ENCODE results near the gene NSF. TPM values are rescaled to one million over a fixed set of nuclear protein-coding genes. Genes with fewer than 3 reads are reported as not detected.

NSF gene
- total and polyA plus RNA-seq, 10 of the 15 experiments (the other 5 are each of a cell fraction or from before 2014, with no cell fraction given) = 6.8 to 25.6 (median 16.8) TPM

DNA sequence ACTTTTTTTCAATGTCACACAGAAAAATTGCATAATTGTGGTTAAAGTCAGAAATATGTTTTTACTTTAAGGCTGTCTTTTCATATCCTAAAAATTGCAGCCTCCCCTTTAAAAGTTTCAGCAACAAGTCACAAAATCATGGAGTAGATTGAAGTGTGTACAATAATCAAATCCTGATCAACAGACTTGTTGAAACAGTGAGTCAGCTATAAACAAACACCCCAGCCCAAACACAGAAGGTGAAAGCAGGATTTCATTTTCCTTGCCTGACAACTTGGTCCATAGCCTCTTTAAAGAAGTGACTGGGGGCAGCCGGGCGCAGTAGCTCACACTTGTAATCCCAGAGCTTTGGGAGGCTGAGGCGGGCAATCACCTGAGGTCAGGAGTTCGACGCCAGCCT is 168.1 kb downstream of the NSF start:
- Histone ChIP-seq H3K36me3 (ENCODE audit: control insufficient read depth in 2 of 2, insufficient read depth in 2 of 2, low read length in 1 of 2) (peaks cover 1 to 15% of the 10 kb centered on the region in 2 experiments; a peak in 2 of 4 replicates), H3K4me3 (no peak overlapping the region), H3K9ac (ENCODE audit: control insufficient read depth, insufficient read depth, low read length) (no peak overlapping the region), H3K27ac (ENCODE audit: control insufficient read depth, insufficient read depth) (no peak overlapping the region), H3K4me1 (ENCODE audit: control insufficient read depth, insufficient read depth, low read length) (no peaks in the 10 kb centered on the region), H3K27me3 (replicated peaks in 1 of 2; ENCODE audit: control insufficient read depth in 2 of 2, insufficient read depth in 2 of 2, low read length in 1 of 2) (no peaks in the 10 kb centered on the region), H2AFZ (ENCODE audit: control insufficient read depth, low read depth, low read length) (no peak overlapping the region), H3K79me2 (ENCODE audit: control insufficient read depth, insufficient read depth, low read length) (no peaks in the 10 kb centered on the region), H3K4me2 (ENCODE audit: control insufficient read depth, insufficient read depth) (no peak overlapping the region), H3K9me3 (replicated peaks; ENCODE audit: control insufficient read depth, insufficient read depth, low read length) (no peaks in the 10 kb centered on the region), H4K20me1 (ENCODE audit: control insufficient read depth, insufficient read depth) (no peaks in the 10 kb centered on the region)
- DNase-seq (ENCODE audit: low read depth, low spot score) (no peak), ATAC-seq (no peak), FAIRE-seq (no peak)
- 90% methylated on average over 5 of the region's 5 CpGs for WGBS (ENCODE audit: insufficient coverage, insufficient replicate concordance, low lambda C conversion rate, missing lambda C conversion rate)
- ChIA-PET POLR2A (no interaction called here), SMC1A (ENCODE audit: uncharacterized antibody, unreplicated experiment) (interaction anchor here (0.6 to 1.5 kb wide), 2 partner anchors 11 to 334 kb away, joined by 4 to 6 read pairs; no protein-coding TSS in a partner anchor), CTCF (interaction anchor here (1.2 kb wide), 1 partner anchor 9 kb away, joined by 3 read pairs; no protein-coding TSS in a partner anchor), RAD21 (ENCODE audit: unreplicated experiment) (no interaction called here)
- in situ Hi-C loops (cut with MboI) = no loop called here
- intact Hi-C loops (cut with micrococcal nuclease; ENCODE audit: unreplicated experiment) = no loop called here
- TF ChIP-seq, protein P1, sequence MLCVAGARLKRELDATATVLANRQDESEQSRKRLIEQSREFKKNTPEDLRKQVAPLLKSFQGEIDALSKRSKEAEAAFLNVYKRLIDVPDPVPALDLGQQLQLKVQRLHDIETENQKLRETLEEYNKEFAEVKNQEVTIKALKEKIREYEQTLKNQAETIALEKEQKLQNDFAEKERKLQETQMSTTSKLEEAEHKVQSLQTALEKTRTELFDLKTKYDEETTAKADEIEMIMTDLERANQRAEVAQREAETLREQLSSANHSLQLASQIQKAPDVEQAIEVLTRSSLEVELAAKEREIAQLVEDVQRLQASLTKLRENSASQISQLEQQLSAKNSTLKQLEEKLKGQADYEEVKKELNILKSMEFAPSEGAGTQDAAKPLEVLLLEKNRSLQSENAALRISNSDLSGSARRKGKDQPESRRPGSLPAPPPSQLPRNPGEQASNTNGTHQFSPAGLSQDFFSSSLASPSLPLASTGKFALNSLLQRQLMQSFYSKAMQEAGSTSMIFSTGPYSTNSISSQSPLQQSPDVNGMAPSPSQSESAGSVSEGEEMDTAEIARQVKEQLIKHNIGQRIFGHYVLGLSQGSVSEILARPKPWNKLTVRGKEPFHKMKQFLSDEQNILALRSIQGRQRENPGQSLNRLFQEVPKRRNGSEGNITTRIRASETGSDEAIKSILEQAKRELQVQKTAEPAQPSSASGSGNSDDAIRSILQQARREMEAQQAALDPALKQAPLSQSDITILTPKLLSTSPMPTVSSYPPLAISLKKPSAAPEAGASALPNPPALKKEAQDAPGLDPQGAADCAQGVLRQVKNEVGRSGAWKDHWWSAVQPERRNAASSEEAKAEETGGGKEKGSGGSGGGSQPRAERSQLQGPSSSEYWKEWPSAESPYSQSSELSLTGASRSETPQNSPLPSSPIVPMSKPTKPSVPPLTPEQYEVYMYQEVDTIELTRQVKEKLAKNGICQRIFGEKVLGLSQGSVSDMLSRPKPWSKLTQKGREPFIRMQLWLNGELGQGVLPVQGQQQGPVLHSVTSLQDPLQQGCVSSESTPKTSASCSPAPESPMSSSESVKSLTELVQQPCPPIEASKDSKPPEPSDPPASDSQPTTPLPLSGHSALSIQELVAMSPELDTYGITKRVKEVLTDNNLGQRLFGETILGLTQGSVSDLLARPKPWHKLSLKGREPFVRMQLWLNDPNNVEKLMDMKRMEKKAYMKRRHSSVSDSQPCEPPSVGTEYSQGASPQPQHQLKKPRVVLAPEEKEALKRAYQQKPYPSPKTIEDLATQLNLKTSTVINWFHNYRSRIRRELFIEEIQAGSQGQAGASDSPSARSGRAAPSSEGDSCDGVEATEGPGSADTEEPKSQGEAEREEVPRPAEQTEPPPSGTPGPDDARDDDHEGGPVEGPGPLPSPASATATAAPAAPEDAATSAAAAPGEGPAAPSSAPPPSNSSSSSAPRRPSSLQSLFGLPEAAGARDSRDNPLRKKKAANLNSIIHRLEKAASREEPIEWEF (IDR thresholded peaks at IDR 0.05; ENCODE audit: insufficient replicate concordance, low read depth, low read length) = no peak
- TF ChIP-seq YY1 (IDR thresholded peaks at IDR 0.05; ENCODE audit: low read depth, low read length) (no peak), CHD1 (IDR thresholded peaks at IDR 0.05; ENCODE audit: low read depth, low read length) (no peak), ZNF24 (IDR thresholded peaks at IDR 0.05) (no peak)
- TF ChIP-seq, protein P2, sequence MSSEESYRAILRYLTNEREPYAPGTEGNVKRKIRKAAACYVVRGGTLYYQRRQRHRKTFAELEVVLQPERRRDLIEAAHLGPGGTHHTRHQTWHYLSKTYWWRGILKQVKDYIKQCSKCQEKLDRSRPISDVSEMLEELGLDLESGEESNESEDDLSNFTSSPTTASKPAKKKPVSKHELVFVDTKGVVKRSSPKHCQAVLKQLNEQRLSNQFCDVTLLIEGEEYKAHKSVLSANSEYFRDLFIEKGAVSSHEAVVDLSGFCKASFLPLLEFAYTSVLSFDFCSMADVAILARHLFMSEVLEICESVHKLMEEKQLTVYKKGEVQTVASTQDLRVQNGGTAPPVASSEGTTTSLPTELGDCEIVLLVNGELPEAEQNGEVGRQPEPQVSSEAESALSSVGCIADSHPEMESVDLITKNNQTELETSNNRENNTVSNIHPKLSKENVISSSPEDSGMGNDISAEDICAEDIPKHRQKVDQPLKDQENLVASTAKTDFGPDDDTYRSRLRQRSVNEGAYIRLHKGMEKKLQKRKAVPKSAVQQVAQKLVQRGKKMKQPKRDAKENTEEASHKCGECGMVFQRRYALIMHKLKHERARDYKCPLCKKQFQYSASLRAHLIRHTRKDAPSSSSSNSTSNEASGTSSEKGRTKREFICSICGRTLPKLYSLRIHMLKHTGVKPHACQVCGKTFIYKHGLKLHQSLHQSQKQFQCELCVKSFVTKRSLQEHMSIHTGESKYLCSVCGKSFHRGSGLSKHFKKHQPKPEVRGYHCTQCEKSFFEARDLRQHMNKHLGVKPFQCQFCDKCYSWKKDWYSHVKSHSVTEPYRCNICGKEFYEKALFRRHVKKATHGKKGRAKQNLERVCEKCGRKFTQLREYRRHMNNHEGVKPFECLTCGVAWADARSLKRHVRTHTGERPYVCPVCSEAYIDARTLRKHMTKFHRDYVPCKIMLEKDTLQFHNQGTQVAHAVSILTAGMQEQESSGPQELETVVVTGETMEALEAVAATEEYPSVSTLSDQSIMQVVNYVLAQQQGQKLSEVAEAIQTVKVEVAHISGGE (CRISPR knock-in tag; IDR thresholded peaks at IDR 0.05) = no peak
- BruUV-seq (replicated peaks) = no TSS peak

All from GM12878 (cell line).